Thyroid gland (tissue), 4 donors: ENCODE data around the gene ADAMTS9. TPM values are rescaled to one million over a fixed set of nuclear protein-coding genes. Genes with fewer than 3 reads are reported as not detected.

Experiments used
- DNase-seq, 2 donors: peaks; one replicate each; pipeline ENCODE4 v3.0.0-alpha.2; 2019
- H3K27ac ChIP-seq, 3 donors: fragments of 200-600 bp; sonication (generic); 1 replicate in 2 of 3; 2 replicates in 1 of 3; pipeline ENCODE4 v1.5.1; 2016 to 2019; ENCODE audit warnings: mild to moderate bottlenecking in 1 of 3, moderate library complexity in 1 of 3
- H3K27me3 ChIP-seq: fragments of 200-600 bp; sonication (generic); one replicate; pipeline ENCODE4 v1.5.1; 2019
- H3K36me3 ChIP-seq, 2 donors: fragments of 200-600 bp; sonication (generic); one replicate each; pipeline ENCODE4 v1.5.1; 2016 to 2019
- H3K4me1 ChIP-seq, 2 donors: fragments of 200-600 bp; sonication (generic); one replicate each; pipeline ENCODE4 v1.5.1; 2017 to 2019
- H3K4me3 ChIP-seq, 3 donors: fragments of 200-600 bp; sonication (generic); replicated peaks in 1 of 3; 1 replicate in 2 of 3; 2 replicates in 1 of 3; pipeline ENCODE4 v1.5.1; 2016; ENCODE audit warnings: mild to moderate bottlenecking in 1 of 3
- H3K9me3 ChIP-seq: fragments of 200-600 bp; sonication (generic); one replicate; pipeline ENCODE4 v1.5.1; 2017
- POLR2A ChIP-seq, 2 donors: fragments of 450-650 bp; IDR thresholded peaks; one replicate each; pipeline ENCODE4 v1.6.1; 2017; ENCODE audit warnings: antibody characterized with exemption in 2 of 2, mild to moderate bottlenecking in 2 of 2, moderate library complexity in 1 of 2
- WGBS, 2 donors: methylation state at CpG; one replicate each; pipeline ENCODE4 v1.1.5; 2017; 5-methylcytosine and 5-hydroxymethylcytosine counted together
- intact Hi-C: fragments of 100-400 bp; cut with DNase I; formaldehyde crosslinking; loops from one replicate; pipeline ENCODE4 v1.15.1; 2023
- total RNA-seq, 4 donors: library from RNA; depleted of rRNA; stranded (reverse); fragments of >200 nt; gene quantifications; one replicate each; pipeline ENCODE4 v1.2.3, GENCODE V29; 2016
- TF ChIP-seq, protein P1 (sequence below), 6 experiments: fragments of 200-600 bp in 3 of 6; fragments of 450-650 bp in 3 of 6; sonication (generic) in 3 of 6; IDR thresholded peaks; one replicate each; pipeline ENCODE4 v1.5.1; 2016 to 2019; ENCODE audit warnings: antibody characterized with exemption in 6 of 6, mild to moderate bottlenecking in 2 of 6, inconsistent platforms in 1 of 6, moderate library complexity in 1 of 6

Gene ADAMTS9
- total RNA-seq, 4 donors from 2014 or later, result 20.2 to 142 (median 74.9) TPM

DNA sequence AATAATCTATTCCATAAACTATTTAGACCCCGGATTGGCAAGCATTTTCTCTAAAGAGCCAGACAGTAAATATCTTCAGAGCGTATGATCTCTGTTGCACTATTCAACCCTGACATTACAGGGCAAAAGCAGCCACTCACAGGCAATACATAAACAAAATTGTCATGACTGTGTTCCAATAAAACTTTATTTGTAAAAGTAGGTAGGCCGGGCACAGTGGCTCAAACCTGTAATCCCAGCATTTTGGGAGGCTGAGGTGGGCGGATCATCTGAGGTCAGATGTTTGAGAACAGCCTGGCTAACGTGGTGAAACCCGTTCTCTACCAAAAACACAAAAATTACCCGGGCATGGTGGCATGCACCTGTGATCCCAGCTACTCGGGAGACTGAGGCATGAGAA is 66.5 kb downstream of the ADAMTS9 start:
- no peak overlapping the region for H3K27ac ChIP-seq
- DNase-seq, result no peak
- intact Hi-C loops, result no loop called here
- H3K27me3 ChIP-seq, result no peaks in the 10 kb centered on the region
- H3K9me3 ChIP-seq, result no peaks in the 10 kb centered on the region
- no peak overlapping the region for H3K4me3 ChIP-seq
- WGBS, 2 donors, result 96 to 97% methylated on average over 8 of the region's 8 CpGs
- peaks cover 0 to 5% of the 10 kb centered on the region in 2 donors for H3K36me3 ChIP-seq
- TF ChIP-seq POLR2A (IDR thresholded peaks at IDR 0.05), result no peak
- TF ChIP-seq, protein P1, sequence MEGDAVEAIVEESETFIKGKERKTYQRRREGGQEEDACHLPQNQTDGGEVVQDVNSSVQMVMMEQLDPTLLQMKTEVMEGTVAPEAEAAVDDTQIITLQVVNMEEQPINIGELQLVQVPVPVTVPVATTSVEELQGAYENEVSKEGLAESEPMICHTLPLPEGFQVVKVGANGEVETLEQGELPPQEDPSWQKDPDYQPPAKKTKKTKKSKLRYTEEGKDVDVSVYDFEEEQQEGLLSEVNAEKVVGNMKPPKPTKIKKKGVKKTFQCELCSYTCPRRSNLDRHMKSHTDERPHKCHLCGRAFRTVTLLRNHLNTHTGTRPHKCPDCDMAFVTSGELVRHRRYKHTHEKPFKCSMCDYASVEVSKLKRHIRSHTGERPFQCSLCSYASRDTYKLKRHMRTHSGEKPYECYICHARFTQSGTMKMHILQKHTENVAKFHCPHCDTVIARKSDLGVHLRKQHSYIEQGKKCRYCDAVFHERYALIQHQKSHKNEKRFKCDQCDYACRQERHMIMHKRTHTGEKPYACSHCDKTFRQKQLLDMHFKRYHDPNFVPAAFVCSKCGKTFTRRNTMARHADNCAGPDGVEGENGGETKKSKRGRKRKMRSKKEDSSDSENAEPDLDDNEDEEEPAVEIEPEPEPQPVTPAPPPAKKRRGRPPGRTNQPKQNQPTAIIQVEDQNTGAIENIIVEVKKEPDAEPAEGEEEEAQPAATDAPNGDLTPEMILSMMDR (IDR thresholded peaks at IDR 0.05), result no peak
- no peaks in the 10 kb centered on the region for H3K4me1 ChIP-seq

DNA sequence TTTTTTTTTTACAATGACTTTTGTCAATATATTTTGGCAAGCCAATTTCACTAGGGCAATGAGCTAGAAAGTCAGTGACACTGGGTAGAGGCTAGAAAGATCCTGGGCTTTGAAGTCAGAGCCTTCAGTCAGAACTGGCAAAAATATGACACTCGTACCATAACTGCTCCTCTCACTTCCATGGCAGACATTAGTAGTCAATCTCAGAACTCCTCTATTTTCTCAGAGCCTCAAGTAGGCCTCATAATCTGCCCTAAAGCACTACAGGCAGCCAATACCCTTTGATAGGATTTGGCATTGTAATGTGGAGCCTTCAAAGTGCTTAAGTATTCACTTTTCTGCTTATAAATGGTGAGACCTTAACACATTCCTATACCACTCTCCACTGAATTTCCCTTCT is 67.8 kb downstream of the ADAMTS9 start:
- Histone ChIP-seq H3K4me3 (no peak overlapping the region), H3K9me3 (no peaks in the 10 kb centered on the region), H3K4me1 (no peaks in the 10 kb centered on the region), H3K27ac (no peak overlapping the region), H3K27me3 (no peaks in the 10 kb centered on the region), H3K36me3 (peaks cover 0 to 5% of the 10 kb centered on the region in 2 donors)
- intact Hi-C loops, result no loop called here
- DNase-seq, result no peak
- TF ChIP-seq POLR2A (IDR thresholded peaks at IDR 0.05), result no peak
- TF ChIP-seq, protein P1 (IDR thresholded peaks at IDR 0.05), result no peak
- 70 to 90% methylated on average over 1 of the region's 1 CpG for WGBS, 2 donors

DNA sequence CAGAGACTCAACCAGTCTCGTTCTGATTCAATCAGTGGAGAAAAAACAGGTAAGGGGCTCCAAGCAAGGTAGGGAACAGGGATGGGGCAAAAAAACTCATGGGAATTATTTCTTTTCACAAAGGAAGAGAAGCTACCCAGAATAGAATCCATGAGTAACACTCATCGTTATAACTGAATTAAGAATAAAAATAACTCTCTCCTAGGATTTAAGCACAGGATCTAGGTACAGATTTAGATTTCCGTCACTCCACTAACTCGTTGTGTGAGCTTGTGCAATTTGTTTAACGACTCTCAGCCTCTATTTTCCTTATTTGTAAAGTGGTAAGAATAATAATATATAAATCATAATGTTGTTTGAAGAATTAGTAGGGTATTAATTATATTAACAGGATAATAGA is 68.6 kb downstream of the ADAMTS9 start:
- Histone ChIP-seq H3K4me3 (no peak overlapping the region), H3K27me3 (no peaks in the 10 kb centered on the region), H3K27ac (no peak overlapping the region), H3K36me3 (peaks cover 0 to 5% of the 10 kb centered on the region in 2 donors), H3K4me1 (no peaks in the 10 kb centered on the region), H3K9me3 (no peaks in the 10 kb centered on the region)
- 84 to 87% methylated on average over 5 of the region's 5 CpGs for WGBS, 2 donors
- TF ChIP-seq POLR2A (IDR thresholded peaks at IDR 0.05), result no peak
- TF ChIP-seq, protein P1 (IDR thresholded peaks at IDR 0.05), result no peak
- intact Hi-C loops, result no loop called here
- no peak for DNase-seq

DNA sequence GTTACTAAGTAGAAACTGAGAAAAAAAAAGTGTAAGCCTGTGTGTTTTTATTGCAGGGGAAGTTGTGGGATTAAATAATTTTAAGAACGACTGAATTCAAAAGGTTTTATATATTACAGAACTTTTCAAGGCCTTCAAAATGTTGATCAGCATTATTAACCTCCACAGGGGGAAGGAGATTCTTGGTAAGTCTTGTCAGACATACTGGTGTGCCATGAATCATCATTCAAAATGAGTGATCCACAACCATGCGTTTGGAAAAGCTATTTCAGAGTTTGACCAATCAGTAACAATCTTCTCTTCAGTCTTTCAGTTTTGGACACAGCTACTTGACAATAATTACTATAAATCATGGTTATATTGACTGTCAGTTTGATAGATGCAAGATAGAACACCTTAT is 70.2 kb downstream of the ADAMTS9 start:
- H3K4me3 ChIP-seq, result no peak overlapping the region
- DNase-seq, result no peak
- no peaks in the 10 kb centered on the region for H3K4me1 ChIP-seq
- H3K9me3 ChIP-seq, result no peaks in the 10 kb centered on the region
- H3K36me3 ChIP-seq, result peaks cover 0 to 11% of the 10 kb centered on the region in 2 donors
- WGBS, 2 donors, result 79 to 82% methylated on average over 2 of the region's 2 CpGs
- H3K27me3 ChIP-seq, result no peaks in the 10 kb centered on the region
- TF ChIP-seq POLR2A (IDR thresholded peaks at IDR 0.05), result no peak
- TF ChIP-seq, protein P1 (IDR thresholded peaks at IDR 0.05), result no peak
- intact Hi-C loops, result no loop called here
- no peak overlapping the region for H3K27ac ChIP-seq

DNA sequence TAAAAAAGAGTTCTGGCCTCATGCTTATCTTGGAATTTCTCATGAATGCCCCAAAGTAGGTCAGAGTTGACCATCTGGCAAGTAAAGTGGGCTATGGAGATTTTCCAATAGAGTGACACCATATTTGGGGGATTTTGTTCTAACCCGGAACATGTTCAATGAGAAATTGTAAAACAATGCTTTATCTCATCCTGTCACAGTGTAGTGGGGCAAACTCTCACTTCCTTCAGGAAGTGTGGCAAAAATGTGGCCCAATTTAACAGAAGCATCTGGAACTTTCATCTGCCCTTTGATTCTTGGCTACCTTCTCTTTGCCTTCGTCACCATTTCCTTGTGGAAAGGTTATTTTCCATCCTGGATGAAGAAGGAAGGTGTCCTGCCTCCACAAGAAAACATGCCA is 70.8 kb downstream of the ADAMTS9 start:
- H3K27me3 ChIP-seq, result no peaks in the 10 kb centered on the region
- H3K4me3 ChIP-seq, result no peak overlapping the region
- DNase-seq, result no peak
- 73 to 85% methylated on average over 2 of the region's 2 CpGs for WGBS, 2 donors
- H3K27ac ChIP-seq, result no peak overlapping the region
- no peaks in the 10 kb centered on the region for H3K9me3 ChIP-seq
- intact Hi-C loops, result no loop called here
- no peaks in the 10 kb centered on the region for H3K4me1 ChIP-seq
- TF ChIP-seq POLR2A (IDR thresholded peaks at IDR 0.05), result no peak
- TF ChIP-seq, protein P1 (IDR thresholded peaks at IDR 0.05), result no peak
- peaks cover 0 to 11% of the 10 kb centered on the region in 2 donors for H3K36me3 ChIP-seq
